GM21737 (cell line): ENCODE results near the gene ZFP36.

ENCODE experiments used
- ATAC-seq: cut with Tn5 transposase; IDR thresholded peaks from one replicate; pipeline ENCODE4 v1.9.1; 2021; ENCODE audit warnings: mild to moderate bottlenecking, moderate library complexity; ENCODE audit not compliant: unreplicated experiment

The ZFP36 gene

DNA sequence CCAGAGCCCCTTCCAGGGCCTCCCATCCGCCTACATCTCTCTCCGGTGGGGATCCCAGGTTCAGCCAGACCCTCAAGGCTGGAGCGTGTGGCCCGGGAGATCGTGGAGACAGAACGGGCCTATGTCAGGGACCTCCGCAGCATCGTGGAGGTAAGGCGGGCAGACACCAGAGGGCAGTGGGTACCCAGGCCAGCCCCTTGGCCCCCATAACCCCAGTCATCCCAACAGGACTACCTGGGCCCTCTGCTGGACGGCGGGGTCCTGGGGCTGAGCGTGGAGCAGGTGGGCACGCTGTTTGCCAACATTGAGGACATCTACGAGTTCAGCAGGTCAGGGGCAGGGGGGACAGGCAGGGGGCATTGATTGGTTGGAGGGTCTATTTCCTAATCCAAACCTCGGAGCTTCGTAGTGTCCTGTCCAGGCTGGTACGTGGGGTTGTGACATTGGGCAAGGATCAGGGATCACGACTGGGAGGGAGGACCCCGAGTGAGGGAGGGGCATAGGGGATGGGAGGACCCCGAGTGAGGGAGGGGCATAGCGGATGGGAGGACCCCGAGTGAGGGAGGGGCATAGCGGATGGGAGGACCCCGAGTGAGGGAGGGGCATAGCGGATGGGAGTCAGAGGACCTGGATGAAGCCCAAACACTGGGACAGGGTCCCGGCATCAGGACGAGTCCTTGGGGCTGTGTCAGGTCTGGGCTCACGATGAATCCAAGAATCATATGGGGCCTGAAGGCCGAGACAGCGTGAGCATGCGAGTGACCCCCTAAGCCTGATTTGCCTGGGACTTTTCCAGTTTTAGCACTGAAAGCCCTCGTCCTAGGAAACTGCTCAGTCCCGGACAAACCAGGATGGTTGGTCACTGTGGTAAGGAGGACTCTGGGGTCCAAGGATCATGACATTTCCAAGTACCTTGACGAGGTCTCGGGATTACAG lies 8.7 kb downstream of the ZFP36 start:
- ATAC-seq, result no peak

- no peak for ATAC-seq
Measured at GRCh38 chr19:39416152-39417120, 9.8 kb downstream of the ZFP36 start.

- ATAC-seq, result no peak
Measured at GRCh38 chr19:39417463-39418181, 11.0 kb downstream of the ZFP36 start.

GRCh38 chr19:39419003-39419402 lies 12.4 kb downstream of the ZFP36 start:
- ATAC-seq, result no peak

GRCh38 chr19:39420769-39421168 lies 14.1 kb downstream of the ZFP36 start:
- ATAC-seq, result no peak

DNA sequence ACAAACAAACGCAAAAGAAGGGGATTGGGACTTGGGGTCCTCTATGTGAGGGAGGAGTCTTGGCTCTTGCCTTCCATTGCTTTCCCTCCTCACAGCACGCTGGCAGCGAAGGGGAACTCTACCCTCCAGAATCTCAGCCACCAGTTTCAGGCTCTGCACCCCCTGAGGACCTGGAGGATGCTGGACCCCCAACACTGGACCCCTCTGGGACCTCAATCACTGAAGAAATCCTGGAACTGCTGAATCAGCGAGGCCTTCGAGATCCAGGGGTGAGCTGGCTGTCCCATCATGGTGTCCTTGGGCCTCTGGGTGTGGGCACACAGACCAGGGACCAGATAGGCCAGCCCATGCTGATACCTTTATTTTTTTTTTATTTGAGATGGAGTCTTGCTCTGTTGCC lies 15.4 kb downstream of the ZFP36 start:
- ATAC-seq, result no peak

GRCh38 chr19:39423258-39424086 lies 16.8 kb downstream of the ZFP36 start:
- ATAC-seq, result no peak

DNA sequence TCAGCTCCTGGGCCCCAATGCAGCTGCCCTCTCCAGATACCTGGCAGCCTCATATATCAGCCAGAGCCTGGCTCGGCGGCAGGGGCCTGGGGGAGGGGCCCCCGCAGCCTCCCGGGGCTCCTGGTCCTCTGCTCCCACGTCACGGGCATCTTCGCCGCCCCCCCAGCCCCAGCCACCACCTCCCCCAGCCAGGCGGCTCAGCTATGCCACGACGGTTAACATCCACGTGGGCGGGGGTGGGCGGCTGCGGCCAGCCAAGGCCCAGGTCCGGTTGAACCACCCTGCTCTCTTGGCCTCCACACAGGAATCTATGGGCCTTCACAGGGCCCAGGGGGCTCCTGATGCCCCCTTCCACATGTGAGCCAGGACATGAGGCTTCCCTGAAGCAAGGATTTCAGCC lies 18.3 kb downstream of the ZFP36 start:
- no peak for ATAC-seq

DNA sequence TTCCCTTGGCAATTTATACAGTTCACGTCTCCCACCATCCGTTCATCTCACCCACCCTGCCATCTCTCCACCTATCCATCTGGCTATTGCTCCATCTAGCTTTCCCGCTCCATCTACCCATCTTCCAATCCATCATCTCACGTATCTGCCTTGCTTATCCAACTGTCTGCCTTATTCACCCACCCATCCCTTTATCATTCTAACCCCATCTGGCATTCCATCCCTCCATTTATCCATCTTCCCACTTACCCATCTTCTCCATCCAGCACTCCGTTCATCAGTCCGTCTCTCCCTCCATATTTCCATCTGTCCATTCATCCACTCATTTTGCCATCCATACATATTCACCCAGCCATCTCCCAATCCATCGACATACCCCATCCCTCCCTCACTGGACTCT lies 19.1 kb downstream of the ZFP36 start:
- no peak for ATAC-seq

DNA sequence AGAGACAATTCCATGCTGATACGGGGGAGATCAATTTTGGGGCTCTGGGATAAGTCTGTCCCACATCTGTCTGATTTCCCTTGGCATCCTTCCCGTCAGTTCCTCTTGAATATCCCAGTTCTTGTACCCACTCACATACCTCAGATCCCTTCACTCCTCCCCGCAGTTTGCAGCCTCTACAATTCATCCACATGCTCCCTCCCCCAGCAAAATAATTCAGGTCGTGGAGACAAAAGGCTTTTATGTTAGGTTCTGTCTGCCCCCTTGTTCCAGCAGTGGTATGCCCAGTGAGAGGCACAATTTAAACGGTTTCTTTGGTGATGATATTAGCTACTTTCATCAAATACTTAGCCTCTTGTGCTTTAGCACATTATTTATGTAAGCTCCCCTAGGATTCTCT lies 19.5 kb downstream of the ZFP36 start:
- no peak for ATAC-seq

GRCh38 chr19:39427707-39428106 lies 21.1 kb downstream of the ZFP36 start:
- no peak for ATAC-seq

GRCh38 chr19:39428283-39429112 lies 21.9 kb downstream of the ZFP36 start:
- ATAC-seq, result no peak

DNA sequence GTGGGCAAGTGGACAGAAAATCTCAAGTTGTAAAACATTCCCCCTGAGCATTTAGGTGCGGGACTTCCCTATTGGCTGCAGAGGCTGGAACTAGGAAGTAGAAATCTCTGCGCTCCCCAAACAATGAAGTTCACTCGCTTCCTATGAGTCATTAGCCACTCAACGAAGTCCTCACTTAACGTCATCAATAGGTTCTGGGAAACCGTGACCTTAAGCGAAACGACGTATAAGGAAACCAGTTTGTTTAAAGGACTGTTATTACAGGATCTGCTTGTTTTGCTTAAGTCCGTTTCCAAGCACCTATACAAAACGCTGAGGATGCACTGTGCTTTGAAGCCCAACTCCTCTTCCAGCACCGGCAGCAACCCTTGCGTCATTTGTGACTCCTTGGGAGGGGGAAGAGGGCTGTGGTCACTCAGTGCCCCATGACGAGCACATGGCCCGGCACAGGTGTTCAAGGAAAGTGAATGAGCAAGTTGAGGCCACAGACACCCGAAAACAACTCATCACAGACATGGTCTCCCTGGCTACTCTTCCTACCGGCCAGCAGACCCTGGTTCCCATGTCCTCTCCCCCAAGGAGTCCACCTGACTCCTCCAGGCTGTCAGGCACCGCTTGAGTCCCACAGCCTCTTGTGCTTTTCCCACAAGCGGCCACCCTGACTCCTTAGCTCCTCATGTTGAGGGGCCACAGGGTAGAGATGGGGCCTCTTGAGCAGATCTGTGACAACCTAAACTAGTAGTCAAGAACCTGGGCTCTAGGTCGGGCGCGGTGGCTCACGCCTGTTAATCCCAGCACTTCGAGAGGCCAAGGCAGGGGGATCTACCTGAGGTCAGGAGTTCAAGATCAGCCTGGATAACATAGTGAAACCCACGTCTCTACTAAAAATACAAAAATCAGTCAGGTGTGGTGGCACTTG lies 24.3 kb downstream of the ZFP36 start:
- no peak for ATAC-seq

DNA sequence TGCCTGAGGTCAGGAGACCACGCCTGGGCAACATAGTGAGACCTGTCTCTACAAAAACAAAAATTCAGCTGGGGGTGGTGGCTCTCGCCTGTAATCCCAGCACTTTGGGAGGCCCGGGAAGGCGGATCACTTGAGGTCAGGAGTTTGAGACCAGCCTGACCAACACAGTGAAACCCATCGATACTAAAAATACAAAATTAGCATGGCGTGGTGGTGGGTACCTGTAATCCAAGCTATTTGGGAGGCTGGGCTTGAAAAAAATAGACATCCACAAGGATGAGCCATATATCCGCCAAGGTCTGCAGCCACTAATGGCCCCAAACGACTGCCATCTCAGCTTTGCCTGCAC lies 26.0 kb downstream of the ZFP36 start:
- ATAC-seq, result no peak

DNA sequence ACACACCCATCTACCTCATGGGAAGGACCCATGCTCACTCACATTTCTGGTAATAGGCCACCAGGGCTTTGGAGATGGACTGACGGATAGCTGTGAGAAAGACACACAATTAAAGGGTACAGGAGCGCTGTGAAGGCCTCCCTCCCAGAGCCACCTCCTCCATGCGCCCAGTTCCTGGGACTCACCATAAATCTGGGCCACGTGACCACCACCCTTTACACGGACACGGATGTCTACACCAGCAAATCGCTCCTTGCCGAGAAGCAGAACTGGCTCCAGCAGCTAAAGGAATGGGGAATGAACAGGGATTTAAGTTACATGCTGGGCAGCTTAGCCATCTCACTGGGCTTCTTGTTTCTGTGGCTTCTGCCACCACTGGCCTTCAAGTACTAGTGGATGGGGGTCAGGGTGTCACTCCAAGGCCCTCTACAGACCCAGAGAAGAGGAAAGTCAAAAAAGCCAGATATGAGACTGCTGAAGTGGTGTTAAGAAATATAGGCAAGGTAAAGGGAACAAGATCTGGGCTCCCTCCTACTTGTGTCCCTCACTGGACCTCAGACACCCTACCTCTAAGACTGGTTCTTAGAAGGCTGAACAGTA lies 26.9 kb downstream of the ZFP36 start:
- no peak for ATAC-seq

GRCh38 chr19:39434123-39435076 lies 27.8 kb downstream of the ZFP36 start:
- no peak for ATAC-seq
